Ovary (tissue), 9 donors: Measurements from ENCODE around the gene MGST2. TPM values are rescaled to one million over a fixed set of nuclear protein-coding genes. Genes with fewer than 3 reads are reported as not detected.
A peak's percentile ranks its signal among the peaks of the same experiment; 100 is the strongest.

Source experiments
- DNase-seq, 5 donors: peaks; one replicate each; pipeline ENCODE4 v3.0.0-alpha.2; 2019 to 2020
- H3K27ac ChIP-seq, 2 donors: fragments of 200-600 bp; one replicate each; pipeline versions ENCODE4 v1.5.1 to v1.8.0; 2019 to 2022
- H3K27me3 ChIP-seq: fragments of 200-600 bp; one replicate; pipeline ENCODE4 v1.8.0; 2022
- H3K36me3 ChIP-seq: fragments of 200-600 bp; sonication (generic); one replicate; pipeline ENCODE4 v1.5.1; 2019
- H3K4me1 ChIP-seq: one replicate; pipeline ENCODE4 v1.8.1; 2013; ENCODE audit warnings: mild to moderate bottlenecking, moderate library complexity; ENCODE audit not compliant: insufficient read depth
- H3K4me3 ChIP-seq: fragments of 200-600 bp; sonication (generic); one replicate; pipeline ENCODE4 v1.5.1; 2017
- H3K9me3 ChIP-seq, 2 donors: fragments of 200-600 bp in 1 of 2; sonication (generic) in 1 of 2; one replicate each; pipeline versions ENCODE4 v1.5.1 to v1.8.1; 2013 to 2019; ENCODE audit warnings: mild to moderate bottlenecking in 1 of 2, moderate library complexity in 1 of 2
- CTCF ChIP-seq, 3 donors: fragments of 450-650 bp in 2 of 3; fragments of 200-600 bp in 1 of 3; IDR thresholded peaks; one replicate each; pipeline versions ENCODE4 v1.5.1 to v1.8.0; 2016 to 2022; ENCODE audit warnings: antibody characterized with exemption in 3 of 3, mild to moderate bottlenecking in 1 of 3
- EP300 ChIP-seq: sonication (generic); formaldehyde crosslinking; IDR thresholded peaks from one replicate; pipeline ENCODE4 v1.6.1; 2017; ENCODE audit warnings: antibody characterized with exemption
- POLR2A ChIP-seq: fragments of 450-650 bp; IDR thresholded peaks from one replicate; pipeline ENCODE4 v1.6.1; 2017; ENCODE audit warnings: antibody characterized with exemption, mild to moderate bottlenecking, moderate library complexity
- WGBS, 3 donors: extraction: QIAGEN DNeasy Blood & Tissue Kit in 1 of 3; methylation state at CpG; one replicate each; pipeline versions ENCODE4 v1.1.5 to v1.1.7; 2013 to 2017; 5-methylcytosine and 5-hydroxymethylcytosine counted together
- intact Hi-C, 4 donors: fragments of 100-400 bp; cut with DNase I; formaldehyde crosslinking; loops; one replicate each; pipeline versions ENCODE4 v1.11.0 to v1.15.1; 2022 to 2023
- polyA plus RNA-seq, 2 donors: library from polyadenylated mRNA; stranded (reverse); fragments of 200-250 nt in 1 of 2; fragments of 350-450 nt in 1 of 2; fragmentation: Illumina TruSeq in 1 of 2; extraction: RNeasy Lipid Tissue Mini Kit (QIAGEN cat#74804) in 1 of 2; gene quantifications; one replicate each; pipeline ENCODE4 v1.2.3, GENCODE V29; 2013 to 2014
- total RNA-seq, 7 donors: library from RNA; depleted of rRNA in 2 of 7; stranded (reverse); fragments of >200 nt in 2 of 7; fragmentation: NEBNext Ultra II Directional in 3 of 7; extraction: Animal tissue kit (Norgen Biotek cat#: 25700) in 3 of 7; gene quantifications; one replicate each; pipeline versions ENCODE4 v1.1.0 to v1.2.4, GENCODE V29; 2016 to 2023
- donor health status: DM: no; HTN: no; CAD: no; lungs with moderate emphysema.
- donor health status: DM: no; HTN: no; CAD: no.
- donor health status: Bipolar disorder and iron deficiency.
- donor health status: DM: yes; HTN: yes; CAD: no.
- donor health status: DM: no; HTN: no; CAD: no.
- donor health status: DM: yes; HTN: yes; CAD: no.

Gene MGST2
- total and polyA plus RNA-seq, 9 donors, result 14.5 to 76.5 (median 28.3) TPM

GRCh38 chr4:139740531-139741041 is 75.0 kb downstream of the MGST2 start:
- H3K4me1 ChIP-seq, result peaks cover 12% of the 10 kb centered on the region
- no peaks in the 10 kb centered on the region for H3K36me3 ChIP-seq
- peak; percentile 61 to 81 (median 71) for DNase-seq
- no peaks in the 10 kb centered on the region for H3K27me3 ChIP-seq
- TF ChIP-seq POLR2A, result peak; percentile 45
- TF ChIP-seq EP300, result no peak
- peak in 2 of 3 donors; percentile 27 to 46 for TF ChIP-seq CTCF (IDR thresholded peaks at IDR 0.05)
- H3K27ac ChIP-seq, result peak overlapping the region; percentile 23 to 85
- H3K9me3 ChIP-seq, result no peaks in the 10 kb centered on the region
- intact Hi-C loops, result loop anchor here in 1 of 4 donors (5.0 kb wide), 1 partner anchor 782 kb away; the partner anchor contains the start of gene ELMOD2
- WGBS, 3 donors, result 13 to 17% (median 14%) methylated on average over 10 of the region's 10 CpGs
- H3K4me3 ChIP-seq, result no peak overlapping the region

- Histone ChIP-seq H3K27ac (no peak overlapping the region), H3K4me3 (no peak overlapping the region), H3K27me3 (no peaks in the 10 kb centered on the region), H3K9me3 (no peaks in the 10 kb centered on the region), H3K4me1 (peaks cover 12% of the 10 kb centered on the region), H3K36me3 (no peaks in the 10 kb centered on the region)
- DNase-seq, result no peak
- TF ChIP-seq POLR2A, result no peak
- TF ChIP-seq CTCF (IDR thresholded peaks at IDR 0.05), result no peak
- TF ChIP-seq EP300, result no peak
- 70 to 73% (median 71%) methylated on average over 5 of the region's 5 CpGs for WGBS, 3 donors
- intact Hi-C loops, result loop anchor here in 1 of 4 donors (5.0 kb wide), 1 partner anchor 779 kb away; the partner anchor contains the start of gene ELMOD2
Measured at GRCh38 chr4:139743027-139743426, 77.4 kb downstream of the MGST2 start.

- no peak for DNase-seq
- intact Hi-C loops, result loop anchor here in 1 of 4 donors (5.0 kb wide), 1 partner anchor 778 kb away; the partner anchor contains the start of gene ELMOD2
- H3K36me3 ChIP-seq, result no peaks in the 10 kb centered on the region
- H3K4me3 ChIP-seq, result no peak overlapping the region
- 97 to 100% (median 97%) methylated on average over 1 of the region's 1 CpG for WGBS, 3 donors
- peaks cover 7% of the 10 kb centered on the region for H3K4me1 ChIP-seq
- no peaks in the 10 kb centered on the region for H3K27me3 ChIP-seq
- no peaks in the 10 kb centered on the region for H3K9me3 ChIP-seq
- TF ChIP-seq POLR2A (no peak), EP300 (no peak), CTCF (IDR thresholded peaks at IDR 0.05) (no peak)
- no peak overlapping the region for H3K27ac ChIP-seq
Measured at GRCh38 chr4:139744232-139744631, 78.6 kb downstream of the MGST2 start.

- no peaks in the 10 kb centered on the region for H3K27me3 ChIP-seq
- H3K4me1 ChIP-seq, result peaks cover 5% of the 10 kb centered on the region
- intact Hi-C loops, result no loop called here
- H3K9me3 ChIP-seq, result no peaks in the 10 kb centered on the region
- no peak for DNase-seq
- no peaks in the 10 kb centered on the region for H3K36me3 ChIP-seq
- no peak overlapping the region for H3K4me3 ChIP-seq
- TF ChIP-seq CTCF (IDR thresholded peaks at IDR 0.05), result no peak
- no peak for TF ChIP-seq POLR2A
- TF ChIP-seq EP300, result no peak
- no peak overlapping the region for H3K27ac ChIP-seq
- WGBS, 3 donors, result 92 to 95% (median 93%) methylated on average over 6 of the region's 6 CpGs
Measured at GRCh38 chr4:139745111-139745639, 79.6 kb downstream of the MGST2 start.
